Tibial nerve (tissue), 4 donors: ENCODE results near the gene CSNK1G1.
"Not testable (repeated sequence)": the region's sequence is repeated elsewhere in the genome, so short reads cannot be mapped to it uniquely, and the experiment has no call there.

Source experiments
- EP300 ChIP-seq, 2 donors: sonication (generic); formaldehyde crosslinking; IDR thresholded peaks; one replicate each; pipeline ENCODE4 v1.6.1; 2017; ENCODE audit warnings: antibody characterized with exemption in 2 of 2, mild to moderate bottlenecking in 1 of 2
- POLR2A ChIP-seq, 2 donors: fragments of 450-650 bp; IDR thresholded peaks; one replicate each; pipeline ENCODE4 v1.6.1; 2017; ENCODE audit warnings: antibody characterized with exemption in 2 of 2, mild to moderate bottlenecking in 2 of 2, moderate library complexity in 2 of 2
- TF ChIP-seq, protein P1 (sequence below), 5 experiments: fragments of 200-600 bp in 3 of 5; fragments of 450-650 bp in 2 of 5; sonication (generic) in 3 of 5; IDR thresholded peaks; one replicate each; pipeline ENCODE4 v1.5.1; 2016 to 2019; ENCODE audit warnings: antibody characterized with exemption in 5 of 5, mild to moderate bottlenecking in 3 of 5, moderate library complexity in 2 of 5

DNA sequence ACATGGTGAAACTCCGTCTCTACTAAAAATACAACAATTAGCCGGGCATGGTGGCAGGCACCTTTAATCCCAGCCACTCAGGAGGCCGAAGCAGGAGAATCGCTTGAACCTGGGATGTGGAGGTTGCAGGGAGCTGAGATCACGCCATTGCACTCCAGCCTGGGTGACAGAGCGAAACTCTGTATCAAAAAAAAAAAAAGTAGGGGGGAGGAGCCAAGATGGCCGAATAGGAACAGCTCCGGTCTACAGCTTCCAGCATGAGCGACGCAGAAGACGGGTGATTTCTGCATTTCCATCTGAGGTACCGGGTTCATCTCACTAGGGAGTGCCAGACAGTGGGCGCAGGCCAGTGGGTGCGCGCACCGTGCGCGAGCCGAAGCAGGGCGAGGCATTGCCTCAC, 29.5 kb downstream of the CSNK1G1 start:
- TF ChIP-seq, protein P1, sequence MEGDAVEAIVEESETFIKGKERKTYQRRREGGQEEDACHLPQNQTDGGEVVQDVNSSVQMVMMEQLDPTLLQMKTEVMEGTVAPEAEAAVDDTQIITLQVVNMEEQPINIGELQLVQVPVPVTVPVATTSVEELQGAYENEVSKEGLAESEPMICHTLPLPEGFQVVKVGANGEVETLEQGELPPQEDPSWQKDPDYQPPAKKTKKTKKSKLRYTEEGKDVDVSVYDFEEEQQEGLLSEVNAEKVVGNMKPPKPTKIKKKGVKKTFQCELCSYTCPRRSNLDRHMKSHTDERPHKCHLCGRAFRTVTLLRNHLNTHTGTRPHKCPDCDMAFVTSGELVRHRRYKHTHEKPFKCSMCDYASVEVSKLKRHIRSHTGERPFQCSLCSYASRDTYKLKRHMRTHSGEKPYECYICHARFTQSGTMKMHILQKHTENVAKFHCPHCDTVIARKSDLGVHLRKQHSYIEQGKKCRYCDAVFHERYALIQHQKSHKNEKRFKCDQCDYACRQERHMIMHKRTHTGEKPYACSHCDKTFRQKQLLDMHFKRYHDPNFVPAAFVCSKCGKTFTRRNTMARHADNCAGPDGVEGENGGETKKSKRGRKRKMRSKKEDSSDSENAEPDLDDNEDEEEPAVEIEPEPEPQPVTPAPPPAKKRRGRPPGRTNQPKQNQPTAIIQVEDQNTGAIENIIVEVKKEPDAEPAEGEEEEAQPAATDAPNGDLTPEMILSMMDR (IDR thresholded peaks at IDR 0.05) = not testable (repeated sequence)
- TF ChIP-seq POLR2A, EP300 (IDR thresholded peaks at IDR 0.05): not testable (repeated sequence)
